ENCODE measurements around the gene LRRC42. TPM values are rescaled to one million over a fixed set of nuclear protein-coding genes. Genes with fewer than 3 reads are reported as not detected.
A peak's percentile ranks its signal among the peaks of the same experiment; 100 is the strongest.
"Not testable (repeated sequence)": the region's sequence is repeated elsewhere in the genome, so short reads cannot be mapped to it uniquely, and the experiment has no call there.

The LRRC42 gene
- total RNA-seq, 2 donors from 2014 or later: 14.2 to 17.9 TPM

DNA sequence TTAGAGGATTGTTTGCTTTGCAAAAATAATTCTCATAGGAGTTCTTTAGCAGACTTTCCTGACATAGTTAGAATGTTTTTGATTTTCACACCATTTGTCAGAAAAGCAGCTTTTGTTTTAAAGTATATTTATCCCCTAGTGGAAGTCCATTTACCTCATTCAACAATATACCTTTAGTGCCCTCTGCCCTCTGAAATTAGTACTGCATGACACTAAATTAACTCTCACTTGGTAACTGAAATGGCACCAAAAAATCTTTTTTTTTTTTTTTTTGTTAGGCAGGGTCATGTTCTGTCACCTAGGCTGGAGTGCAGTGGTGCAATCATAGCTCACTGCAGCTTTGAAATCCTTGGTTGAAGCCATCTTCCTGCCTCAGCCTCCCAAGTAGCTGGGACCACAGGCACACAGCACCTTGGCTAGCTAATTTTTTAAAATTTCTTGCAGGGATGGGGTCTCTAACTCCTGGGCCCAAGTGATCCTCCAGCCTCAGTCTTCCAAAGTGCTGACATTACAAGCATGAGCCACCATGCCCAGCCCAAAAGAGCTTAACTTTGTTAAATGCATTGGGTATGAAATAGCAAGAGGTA lies 13.6 kb downstream of the LRRC42 start:
- DNase-seq (ENCODE audit: low spot score): no peak
- intact Hi-C loops (cut with DNase I): no loop called here

DNA sequence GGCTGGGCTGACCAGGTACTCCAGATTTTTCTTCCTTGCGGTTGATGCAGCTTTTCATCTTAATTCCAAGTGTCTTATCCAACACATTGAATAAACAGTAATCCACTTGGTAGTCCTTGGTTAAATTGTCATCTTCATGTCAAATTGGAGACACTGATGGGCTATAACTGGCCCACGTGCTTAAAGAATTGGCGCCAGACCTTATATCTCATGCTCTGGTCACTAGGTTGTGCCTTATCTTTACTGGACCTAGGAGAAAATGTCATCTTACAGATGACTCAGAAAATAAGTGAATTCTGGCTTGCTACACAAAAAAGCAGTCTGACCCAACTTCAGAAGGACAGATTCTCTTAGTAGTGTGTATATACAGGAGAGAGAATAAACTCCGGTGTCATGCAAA lies 16.2 kb downstream of the LRRC42 start:
- intact Hi-C loops (cut with DNase I): no loop called here

DNA sequence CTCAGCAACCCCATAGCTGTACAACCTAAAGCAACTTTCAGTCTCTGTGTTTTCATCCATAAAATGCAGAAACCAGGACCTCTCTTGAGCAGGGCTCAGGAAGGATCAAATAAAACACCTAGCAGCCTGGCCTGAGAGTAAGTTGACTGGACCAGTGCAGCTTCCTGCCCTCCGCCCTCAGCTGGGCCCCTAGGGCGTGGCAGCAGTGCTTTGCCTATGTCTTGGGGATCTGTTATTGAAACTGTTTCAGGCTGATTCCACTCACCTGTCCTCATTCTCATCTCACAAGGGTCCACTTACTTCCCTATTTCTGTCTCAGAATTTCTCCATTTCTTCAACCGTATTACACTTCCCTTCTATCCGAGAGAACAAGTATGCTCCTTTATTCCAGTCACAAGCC lies 17.3 kb downstream of the LRRC42 start:
- intact Hi-C loops (cut with DNase I): no loop called here
- DNase-seq (ENCODE audit: low spot score): no peak

More for the DNA sequence above, 16.2 kb downstream of the LRRC42 start:
- no peak for DNase-seq (ENCODE audit: low spot score)

GRCh38 chr1:53964109-53964508 lies 18.0 kb downstream of the LRRC42 start:
- intact Hi-C loops (cut with DNase I): no loop called here
- DNase-seq (ENCODE audit: low spot score): no peak

GRCh38 chr1:53966794-53967193 lies 20.6 kb downstream of the LRRC42 start:
- DNase-seq (ENCODE audit: low spot score): no peak
- intact Hi-C loops (cut with DNase I): no loop called here

- intact Hi-C loops (cut with DNase I): no loop called here
- DNase-seq (ENCODE audit: low spot score): no peak
These were observed 21.4 kb downstream of the LRRC42 start for GRCh38 chr1:53967409-53968124.

- no peak for DNase-seq (ENCODE audit: low spot score)
- intact Hi-C loops (cut with DNase I): no loop called here
These were observed 22.0 kb downstream of the LRRC42 start for GRCh38 chr1:53968125-53968513.

GRCh38 chr1:53969323-53969722 lies 23.2 kb downstream of the LRRC42 start:
- DNase-seq (ENCODE audit: low spot score); intact Hi-C loops (cut with DNase I): not testable (repeated sequence)

- intact Hi-C loops (cut with DNase I): no loop called here
- no peak for DNase-seq (ENCODE audit: low spot score)
These were observed 25.6 kb downstream of the LRRC42 start for GRCh38 chr1:53971718-53972117.

DNA sequence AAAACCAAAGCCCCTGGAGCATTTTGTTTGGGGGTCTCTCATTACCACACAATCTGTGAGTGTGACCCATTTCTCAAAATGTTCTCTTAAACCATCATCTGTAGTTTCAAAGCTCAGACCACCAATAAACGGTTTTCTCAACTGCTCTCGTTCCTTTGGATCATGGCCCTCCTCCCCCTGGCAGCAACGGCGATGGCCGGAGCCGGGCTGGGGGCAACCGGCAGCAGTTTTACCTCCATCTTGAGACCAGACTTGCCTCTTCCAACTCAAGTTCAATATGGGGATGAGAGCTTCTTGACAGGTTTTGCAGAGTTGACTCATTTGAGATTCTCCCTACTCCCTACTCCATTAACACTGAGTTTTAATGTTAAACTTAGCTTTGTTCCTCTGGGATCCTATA lies 29.7 kb downstream of the LRRC42 start:
- DNase-seq (ENCODE audit: low spot score): no peak
- intact Hi-C loops (cut with DNase I): no loop called here

GRCh38 chr1:53979712-53980450 lies 33.7 kb downstream of the LRRC42 start:
- intact Hi-C loops (cut with DNase I): no loop called here

GRCh38 chr1:53981220-53981619 lies 35.1 kb downstream of the LRRC42 start:
- DNase-seq (ENCODE audit: low spot score): no peak
- intact Hi-C loops (cut with DNase I): no loop called here

More at GRCh38 chr1:53979712-53980450, 33.7 kb downstream of the LRRC42 start:
- DNase-seq (ENCODE audit: low spot score): no peak

DNA sequence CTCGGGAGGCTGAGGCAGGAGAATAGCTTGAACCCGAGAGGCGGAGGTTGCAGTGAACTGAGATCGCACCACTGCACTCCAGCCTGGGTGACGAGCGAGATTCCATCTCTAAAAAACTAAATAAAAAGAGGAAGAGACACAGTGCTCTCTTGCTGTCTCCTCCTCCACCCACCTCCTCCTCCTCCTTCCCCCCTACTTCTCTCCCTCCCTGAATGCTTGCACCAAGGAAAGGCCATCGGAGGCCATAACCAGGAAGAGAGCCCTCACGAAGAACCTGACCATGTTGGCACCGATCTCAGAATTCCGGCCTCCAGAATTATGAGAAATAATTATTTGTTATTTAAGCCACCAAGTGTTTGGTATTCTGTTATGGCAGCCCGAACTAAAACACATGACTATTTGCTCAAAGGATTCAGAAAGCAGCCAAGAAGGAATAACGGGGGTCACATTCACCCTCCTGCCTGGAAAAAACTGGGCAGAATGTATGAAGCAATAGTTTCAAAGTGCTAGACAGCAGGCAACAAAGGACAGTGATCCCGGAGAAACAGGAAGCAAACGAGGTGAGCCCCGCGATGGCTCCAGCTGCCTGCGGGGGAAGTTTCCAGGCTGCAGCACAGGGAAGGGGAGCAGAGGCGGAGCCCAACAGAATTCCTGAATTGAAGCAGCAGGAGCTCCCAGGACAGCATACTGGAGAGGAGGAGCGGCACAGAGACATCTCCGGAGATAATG lies 36.0 kb downstream of the LRRC42 start:
- intact Hi-C loops (cut with DNase I): no loop called here
- DNase-seq (ENCODE audit: low spot score): peak; percentile 85

DNA sequence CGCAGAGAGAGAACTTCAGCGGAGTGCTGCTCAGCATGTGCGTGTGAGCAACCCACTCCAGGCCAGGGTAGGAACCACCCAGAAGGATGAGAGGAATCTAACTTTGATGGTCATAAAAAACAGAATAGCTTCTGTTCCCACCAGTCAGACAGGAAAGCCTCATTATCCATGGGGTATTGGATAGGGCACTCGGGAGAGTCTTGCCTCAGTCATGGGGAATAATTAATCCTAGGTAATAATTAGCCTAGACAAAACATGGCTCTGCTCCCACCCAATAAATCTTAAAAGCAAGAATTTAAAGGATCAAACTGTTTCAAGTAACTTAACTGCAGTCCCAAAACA lies 36.6 kb downstream of the LRRC42 start:
- DNase-seq (ENCODE audit: low spot score): no peak
- intact Hi-C loops (cut with DNase I): no loop called here

DNA sequence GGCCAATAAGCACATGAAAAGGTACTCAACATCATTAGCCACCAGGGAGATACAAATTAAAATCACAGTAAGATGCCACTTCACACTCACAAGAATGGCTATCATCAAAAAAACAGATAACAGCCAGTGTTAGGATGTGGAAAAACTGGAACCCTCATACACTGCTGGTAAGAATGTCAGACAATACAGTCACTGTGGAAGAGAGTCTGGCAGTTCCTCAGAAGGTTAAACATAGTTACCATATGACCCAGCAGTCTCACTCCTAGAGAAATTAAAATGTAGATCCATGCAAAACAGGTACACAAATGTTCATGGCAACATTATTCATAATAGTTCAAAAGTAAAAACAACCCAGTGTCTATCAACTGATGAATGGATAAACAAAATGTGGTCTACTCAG lies 38.6 kb downstream of the LRRC42 start:
- intact Hi-C loops (cut with DNase I): no loop called here
- no peak for DNase-seq (ENCODE audit: low spot score)

DNA sequence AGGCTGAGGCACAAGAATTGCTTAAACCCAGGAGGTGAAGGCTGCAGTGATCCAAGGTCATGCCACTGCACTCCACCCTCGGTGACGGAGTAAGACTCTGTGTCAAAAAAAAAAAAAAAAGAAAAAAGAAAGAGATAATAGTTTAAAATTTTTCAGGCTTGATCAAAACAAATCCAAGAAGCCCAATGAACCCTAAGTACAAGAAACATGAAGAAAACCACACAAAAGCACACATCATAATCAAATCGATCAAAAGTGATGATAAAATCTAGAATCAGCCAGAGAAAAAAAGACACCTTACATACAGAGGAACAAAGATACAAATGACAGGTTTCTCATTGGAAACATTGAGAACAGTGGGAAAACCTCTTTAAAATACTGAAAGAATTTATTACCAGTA lies 40.3 kb downstream of the LRRC42 start:
- intact Hi-C loops (cut with DNase I): no loop called here
- no peak for DNase-seq (ENCODE audit: low spot score)

GRCh38 chr1:53987880-53988279 lies 41.7 kb downstream of the LRRC42 start:
- DNase-seq (ENCODE audit: low spot score): no peak
- intact Hi-C loops (cut with DNase I): no loop called here

DNA sequence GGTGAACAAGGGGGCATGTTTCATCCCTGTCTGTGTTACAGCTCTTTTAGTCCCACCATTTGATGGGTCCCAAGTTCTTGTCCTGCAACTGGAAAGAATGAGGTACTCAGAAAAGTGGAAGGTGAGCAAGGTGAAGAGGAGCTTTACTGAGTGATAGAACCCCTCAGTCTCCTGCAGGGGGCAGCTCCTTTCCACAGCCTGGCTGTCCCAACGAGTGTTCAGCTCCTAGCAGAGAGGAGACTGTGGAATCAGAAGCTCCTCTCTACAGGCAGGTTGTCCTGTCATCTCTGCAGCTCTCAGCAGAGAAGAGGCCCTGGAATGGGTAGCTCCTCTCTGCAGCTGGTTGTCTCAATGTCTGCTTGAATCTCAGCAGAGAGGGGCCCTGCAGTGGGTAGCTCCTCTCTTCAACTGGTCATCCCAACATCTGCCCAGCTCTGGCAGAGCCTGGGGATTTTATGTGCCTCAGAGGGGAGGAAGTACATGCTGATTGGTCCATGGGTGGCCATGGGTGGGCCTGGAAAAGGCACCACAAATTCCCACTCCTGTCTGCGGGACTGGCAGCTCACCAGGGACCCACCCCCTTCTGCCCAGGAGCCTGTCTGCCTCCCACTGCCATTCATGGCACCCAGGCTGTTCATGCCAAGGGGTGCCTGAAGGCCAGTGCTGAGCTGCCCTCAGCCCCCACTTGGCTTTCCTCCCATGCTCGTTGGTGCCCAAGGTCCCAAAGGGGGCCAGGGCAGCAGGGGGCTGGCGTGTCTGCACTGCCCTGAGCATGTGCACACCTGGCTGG lies 46.1 kb downstream of the LRRC42 start:
- intact Hi-C loops (cut with DNase I): no loop called here
- no peak for DNase-seq (ENCODE audit: low spot score)

- intact Hi-C loops (cut with DNase I): not testable (repeated sequence)
These were observed 48.4 kb downstream of the LRRC42 start for GRCh38 chr1:53994516-53994915.

More at GRCh38 chr1:53994516-53994915, 48.4 kb downstream of the LRRC42 start:
- not testable (repeated sequence) for DNase-seq (ENCODE audit: low spot score)

All from posterior vena cava (tissue), 2 donors.